HG02798 (cell line): ENCODE results near the gene TSPAN31.
A peak's percentile ranks its signal among the peaks of the same experiment; 100 is the strongest.

Experiments used
- ATAC-seq: cut with Tn5 transposase; IDR thresholded peaks from one replicate; pipeline ENCODE4 v1.9.1; 2021; ENCODE audit warnings: mild to moderate bottlenecking; ENCODE audit not compliant: unreplicated experiment, poor library complexity

The TSPAN31 gene

DNA sequence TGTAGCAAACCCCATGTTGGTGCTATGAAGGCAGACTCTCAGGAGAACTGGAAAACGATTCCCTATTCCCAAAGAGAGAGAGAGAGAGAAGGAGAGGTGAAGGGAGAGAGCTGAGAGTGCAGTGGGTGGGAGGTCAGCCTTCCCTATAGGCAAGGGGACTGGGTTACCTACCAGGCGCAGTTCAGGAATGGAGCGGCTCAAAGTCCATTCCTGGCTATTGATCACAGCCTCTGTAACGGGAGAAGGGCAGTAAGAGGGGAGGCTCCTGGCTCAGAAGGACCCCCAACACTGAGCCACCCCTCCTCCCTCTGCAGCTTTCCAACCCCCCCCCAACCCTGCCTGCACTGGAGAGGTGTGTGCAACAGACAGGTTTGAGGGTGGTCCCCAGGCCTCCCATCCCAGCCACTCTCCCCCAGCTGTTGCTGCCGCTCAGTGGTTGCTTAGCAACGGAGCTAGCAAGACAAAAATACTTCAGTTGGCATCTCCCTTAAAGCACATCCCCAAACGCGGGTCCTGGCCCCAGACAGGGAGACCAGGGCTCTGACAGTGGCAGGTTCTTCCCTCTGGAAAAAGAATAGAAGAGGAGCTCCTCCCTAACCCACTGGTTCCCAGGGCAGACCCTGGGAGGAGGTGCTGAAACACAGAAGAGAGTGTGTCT lies 9.5 kb upstream of the TSPAN31 start:
- no peak for ATAC-seq

DNA sequence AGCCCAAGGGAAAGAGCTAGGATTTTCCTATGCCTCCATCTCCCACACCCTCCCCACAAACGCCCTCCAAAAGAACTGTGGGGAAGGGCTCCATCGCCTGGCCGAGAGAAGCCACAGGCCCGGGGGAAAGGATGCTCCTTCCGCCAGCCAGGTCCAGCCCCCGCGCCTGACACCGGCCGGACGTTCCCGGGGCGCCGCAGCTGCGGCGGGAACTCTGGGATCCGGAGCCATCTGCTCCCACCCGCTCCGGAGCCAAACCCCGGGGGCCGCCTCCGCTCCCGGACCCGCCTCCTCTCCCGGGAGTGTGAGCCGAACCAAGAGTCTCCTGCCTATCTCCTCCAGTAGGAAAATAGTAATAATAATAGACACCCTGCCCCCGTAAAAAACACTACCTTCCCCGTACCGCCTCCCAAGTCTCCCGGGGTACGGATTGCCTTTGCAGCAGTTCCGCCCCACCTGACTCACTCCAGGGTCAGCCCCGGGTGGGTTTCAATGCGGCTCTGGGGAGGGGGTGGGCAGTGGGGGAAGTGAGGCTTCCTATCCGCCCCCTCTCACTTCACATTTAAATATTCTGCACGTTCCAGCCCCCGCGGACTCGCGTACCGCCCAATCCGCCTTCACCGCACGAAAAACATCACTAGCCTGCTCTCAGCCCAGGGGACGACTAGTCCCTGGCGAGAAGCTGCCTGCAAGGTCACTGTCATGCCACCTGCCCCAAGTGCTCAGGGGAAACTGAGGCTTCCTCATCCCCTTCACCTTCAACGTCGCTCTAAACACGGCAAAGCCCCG lies 8.7 kb upstream of the TSPAN31 start:
- no peak for ATAC-seq

DNA sequence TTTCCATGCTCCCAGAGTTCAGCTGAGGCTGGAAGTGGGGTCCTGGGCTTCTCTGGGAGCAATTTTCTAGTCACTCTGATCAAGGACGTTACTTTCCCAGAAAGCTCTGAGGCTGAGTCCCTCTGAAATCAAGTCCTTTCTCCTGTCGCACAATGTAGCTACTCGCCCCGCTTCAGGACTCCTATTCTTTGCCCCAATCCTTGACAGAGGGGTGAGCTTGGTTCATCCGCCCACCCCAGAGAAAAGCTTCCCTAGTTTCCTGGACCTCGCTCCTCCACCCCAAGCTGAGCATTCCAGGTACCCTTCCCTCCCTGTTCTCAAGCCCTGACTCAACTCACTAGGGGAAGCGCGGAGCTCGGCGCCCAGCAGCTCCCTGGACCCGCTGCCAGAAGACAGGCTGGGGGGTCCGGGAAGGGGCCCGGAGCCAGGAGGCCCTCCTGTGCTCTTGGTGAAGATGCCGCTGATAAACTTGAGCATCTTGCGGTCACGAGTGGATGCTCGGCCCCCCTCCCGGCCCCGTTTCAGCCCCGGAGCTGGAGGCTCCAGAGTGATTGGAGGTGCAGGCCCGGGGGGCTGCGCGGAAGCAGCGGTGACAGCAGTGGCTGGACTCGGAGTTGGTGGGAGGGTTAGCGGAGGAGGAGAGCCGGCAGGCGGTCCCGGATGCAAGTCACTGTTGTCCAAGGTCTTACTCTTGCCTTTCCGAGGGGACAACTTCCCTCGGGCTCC lies 7.9 kb upstream of the TSPAN31 start:
- ATAC-seq: no peak

DNA sequence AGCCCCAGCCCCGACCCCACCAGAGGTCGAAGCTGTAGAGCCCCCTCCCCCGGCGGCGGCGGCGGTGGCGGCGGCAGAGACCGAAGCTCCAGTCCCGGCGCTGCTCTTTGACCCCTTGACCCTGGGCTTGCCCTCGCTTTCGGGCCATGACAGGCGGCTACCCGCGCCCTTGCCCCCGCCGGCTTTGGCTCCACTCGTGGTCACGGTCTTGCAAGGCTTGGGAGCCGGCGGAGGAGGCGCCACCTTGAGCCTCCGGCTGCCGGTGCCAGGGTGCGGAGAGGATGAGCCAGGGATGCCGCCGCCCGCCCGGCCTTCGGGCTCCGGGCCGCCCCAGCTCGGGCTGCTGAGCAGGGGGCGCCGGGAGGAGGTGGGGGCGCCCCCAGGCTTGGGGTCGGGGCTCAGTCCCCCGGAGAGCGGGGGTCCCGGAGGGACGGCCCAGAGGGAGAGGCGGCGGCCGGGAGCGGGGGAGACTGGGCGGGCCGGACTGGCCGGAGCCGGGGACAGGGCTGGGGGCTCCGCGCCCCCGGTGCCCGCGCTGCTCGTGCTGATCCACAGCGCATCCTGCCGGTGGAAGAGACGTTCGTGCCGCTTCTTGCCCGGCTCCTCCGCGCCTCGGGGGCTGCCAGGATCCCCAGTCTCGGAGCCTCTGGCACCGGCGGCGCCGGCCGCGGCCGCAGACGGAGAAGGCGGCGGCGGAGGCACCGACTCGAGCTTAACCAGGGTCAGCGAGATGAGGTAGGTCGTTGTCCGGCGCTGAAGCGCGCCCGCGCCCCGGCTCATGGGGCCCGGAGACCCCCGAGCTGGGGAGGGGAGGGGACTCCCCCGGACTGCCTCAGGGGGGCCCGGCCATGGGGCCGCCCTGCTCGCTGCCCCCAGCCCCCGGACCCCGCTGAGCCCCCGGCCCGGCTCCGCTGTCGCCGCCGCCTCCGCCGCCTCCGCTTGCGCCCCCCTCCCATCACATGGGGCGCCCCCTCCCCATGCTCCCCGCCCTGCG lies 7.1 kb upstream of the TSPAN31 start:
- ATAC-seq: no peak

DNA sequence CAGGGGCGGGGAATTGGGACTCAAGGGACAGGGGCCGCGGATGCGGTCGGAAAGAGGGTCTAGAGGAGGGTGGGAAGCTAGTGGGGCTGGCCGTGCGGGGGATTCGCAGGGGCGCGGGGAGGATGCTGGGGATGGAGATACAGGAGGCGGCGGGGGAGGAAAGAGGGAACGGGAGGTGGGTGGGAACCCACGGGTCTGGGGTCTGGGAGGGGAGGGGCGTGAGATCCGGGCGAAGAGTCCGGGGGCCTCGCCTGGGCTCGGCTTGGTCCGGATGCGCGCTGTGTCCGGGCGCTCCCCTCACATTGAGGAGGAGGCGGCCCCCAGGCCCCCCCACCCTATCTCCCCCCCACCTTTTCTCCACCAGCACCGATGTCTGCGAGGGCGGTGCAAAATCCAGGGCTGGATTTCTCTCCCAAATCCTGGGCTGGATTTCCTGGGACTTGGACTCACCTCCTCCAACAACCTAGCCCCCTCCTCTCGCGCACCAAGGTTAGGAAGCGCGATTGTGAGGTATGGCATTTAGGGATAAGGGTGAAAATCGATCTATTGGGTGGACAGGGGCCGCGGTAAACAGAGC lies 6.1 kb upstream of the TSPAN31 start, which contains the start of gene AGAP2:
AGAP2 (minus strand) TSS at position 82 of the 577 bp plus-strand sequence. CDS start 496 bp downstream, outside the sequence.
- ATAC-seq: no peak

DNA sequence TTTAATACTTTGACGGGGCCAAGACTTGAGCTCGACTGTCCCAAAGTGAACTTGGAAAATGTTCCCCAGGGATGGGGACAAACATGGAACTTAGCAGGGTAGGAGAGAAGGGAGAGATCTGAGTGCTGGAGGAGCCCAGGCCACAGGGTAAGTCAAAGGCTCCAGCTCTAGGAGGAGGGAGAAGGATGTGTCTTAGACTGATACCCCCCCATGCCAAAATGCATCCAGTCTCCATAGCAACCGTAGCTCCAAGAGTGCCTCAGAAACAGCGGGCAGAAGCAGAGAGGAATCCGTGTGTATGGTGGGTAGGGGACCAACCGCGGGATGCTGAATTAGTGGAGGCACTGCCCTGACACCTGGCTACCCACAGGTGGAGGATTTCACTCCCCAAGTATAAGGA lies 5.5 kb upstream of the TSPAN31 start:
- no peak for ATAC-seq

DNA sequence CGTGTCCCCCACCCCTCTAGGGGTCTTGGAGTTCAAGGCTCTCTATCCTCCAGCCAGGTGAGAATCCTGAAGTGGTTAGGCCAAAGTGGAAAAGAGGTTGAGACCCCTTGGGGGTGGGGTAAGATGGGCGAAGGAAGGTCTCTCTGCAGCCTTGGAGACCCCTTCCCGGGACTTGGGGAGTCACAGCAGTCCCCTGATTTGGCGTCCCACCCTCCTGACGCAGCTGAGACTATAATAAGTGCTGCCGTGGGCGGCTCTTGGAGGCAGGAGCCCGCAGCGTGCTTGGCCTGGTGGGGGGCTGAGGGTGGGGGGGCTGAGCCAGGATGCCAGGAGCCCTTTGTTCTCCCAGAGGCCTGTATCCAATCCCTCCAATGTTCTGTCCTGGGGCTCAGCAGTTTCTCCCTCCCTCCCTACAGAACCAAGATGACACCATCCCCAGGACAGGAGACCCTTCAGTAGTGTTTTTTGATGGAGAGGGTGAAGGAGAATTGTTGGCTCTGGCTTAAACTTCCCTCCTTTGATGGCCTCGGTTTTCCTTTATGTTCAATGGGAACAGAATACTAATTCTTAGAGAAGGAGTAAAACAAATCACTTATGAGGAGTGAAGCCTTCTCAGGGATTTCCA lies 4.8 kb upstream of the TSPAN31 start:
- no peak for ATAC-seq

DNA sequence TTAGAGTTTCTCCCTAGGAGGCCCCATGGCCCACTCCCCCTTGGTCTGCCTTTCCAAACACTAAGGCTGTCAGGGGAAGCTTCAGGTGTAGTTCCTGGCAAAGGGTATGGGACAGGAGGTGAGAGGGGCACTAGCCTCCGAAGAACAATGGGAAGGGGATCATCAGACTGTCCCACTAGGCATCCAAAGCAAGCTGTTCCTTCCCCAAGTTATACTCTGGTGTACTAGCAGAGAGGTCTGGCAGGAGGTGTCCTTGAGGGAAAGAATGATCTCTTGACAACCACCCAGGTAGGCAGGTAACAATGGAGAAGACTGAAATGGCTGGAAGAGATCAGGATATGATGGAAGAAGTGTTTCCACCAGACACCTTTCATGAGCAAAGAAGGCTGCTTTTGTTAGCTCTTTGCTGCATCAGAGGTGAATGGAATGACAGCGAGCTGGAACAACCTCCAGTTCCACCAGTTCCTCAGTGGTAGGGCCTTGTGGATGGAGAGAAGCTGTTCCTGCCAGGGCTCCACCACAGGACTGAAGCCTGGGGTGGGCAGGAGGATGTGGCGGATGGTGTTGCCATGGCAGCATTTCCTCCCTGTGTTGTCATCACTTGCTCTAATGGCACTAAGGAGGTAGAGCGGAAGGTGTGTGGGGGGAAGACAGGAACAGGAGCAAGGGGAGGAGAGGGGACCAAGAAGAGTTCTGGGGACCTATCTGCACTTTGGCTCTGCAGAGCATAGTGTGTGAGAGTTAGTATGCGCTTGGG lies 4.0 kb upstream of the TSPAN31 start:
- peak; percentile 39 for ATAC-seq

DNA sequence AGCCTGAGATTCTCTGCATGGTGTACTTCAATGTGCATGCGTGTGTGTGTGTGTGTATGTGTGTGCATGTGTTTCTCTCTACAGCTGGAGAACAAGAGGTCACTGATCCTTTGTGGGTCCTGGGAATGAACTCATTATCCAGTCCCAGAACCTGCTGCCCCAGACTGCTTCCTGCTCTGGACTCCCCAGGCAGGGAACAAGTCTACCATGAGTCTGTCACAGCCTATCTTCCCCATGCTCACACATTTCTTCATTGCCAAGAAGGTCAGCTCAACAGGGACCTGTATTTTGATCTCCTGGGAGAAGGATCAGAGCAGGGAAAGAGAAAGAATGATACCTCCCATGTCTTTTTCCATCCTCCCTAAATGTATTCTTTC lies 3.4 kb upstream of the TSPAN31 start:
- no peak for ATAC-seq

DNA sequence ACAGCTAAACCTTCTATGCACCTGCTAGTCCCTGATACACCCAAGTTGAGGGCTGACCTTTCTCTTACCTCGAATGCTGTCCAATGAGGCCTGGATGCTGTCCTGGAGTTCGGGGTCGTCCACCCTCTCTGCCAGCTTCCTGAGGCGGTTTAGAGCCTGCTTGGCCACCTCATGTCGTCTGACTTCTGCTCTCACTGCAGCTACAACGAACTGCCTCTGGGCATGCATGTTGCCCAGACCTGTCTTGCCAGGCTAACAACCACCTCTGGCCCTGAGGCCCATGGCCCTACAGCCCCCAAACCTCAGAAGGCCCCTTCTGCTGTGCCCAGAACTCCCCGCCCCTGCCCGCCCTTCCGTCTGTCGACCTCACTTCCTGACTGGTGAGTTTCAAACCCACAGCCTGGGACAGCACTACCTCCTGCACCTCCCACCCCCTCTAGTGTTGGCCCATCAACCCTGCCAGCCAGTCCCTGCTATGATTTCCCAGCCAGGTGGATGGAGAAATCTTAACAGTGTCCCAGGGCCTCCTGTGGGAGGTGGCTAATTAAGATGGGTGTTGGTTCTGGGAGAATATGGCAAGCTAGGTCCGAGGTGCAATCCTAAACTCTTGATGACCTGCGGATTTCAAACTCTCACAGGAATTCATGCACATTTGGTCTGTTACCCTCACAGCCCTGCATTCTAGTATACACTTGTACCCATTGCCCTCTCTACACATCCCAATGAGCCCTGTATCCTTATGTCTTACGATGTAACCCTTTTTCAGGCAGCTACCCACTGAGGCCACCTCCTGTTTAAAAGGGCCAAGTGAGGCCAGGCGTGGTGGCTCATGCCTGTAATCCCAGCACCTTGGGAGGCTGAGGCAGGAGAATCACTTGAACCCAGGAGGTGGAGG lies 2.7 kb upstream of the TSPAN31 start:
- ATAC-seq: peak; percentile 61

DNA sequence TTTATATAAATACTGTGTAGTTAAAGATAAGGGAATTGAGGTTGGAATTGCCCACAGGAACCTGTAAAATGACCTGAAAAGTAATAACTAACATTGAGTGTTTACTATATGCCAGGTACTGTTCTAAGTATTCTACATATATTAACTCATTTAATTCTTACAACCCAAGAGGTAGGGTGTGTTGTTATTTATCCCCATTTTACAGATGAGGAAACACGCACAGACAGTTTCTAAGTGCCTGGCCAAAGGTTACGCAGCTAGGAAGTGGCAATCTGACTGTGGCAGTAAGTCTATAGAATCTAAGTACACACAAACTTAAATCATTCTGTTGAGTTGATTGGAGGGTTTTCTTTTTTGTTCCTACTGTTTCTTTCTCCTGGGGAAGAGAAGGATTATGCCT lies 1.1 kb upstream of the TSPAN31 start:
- ATAC-seq: no peak

DNA sequence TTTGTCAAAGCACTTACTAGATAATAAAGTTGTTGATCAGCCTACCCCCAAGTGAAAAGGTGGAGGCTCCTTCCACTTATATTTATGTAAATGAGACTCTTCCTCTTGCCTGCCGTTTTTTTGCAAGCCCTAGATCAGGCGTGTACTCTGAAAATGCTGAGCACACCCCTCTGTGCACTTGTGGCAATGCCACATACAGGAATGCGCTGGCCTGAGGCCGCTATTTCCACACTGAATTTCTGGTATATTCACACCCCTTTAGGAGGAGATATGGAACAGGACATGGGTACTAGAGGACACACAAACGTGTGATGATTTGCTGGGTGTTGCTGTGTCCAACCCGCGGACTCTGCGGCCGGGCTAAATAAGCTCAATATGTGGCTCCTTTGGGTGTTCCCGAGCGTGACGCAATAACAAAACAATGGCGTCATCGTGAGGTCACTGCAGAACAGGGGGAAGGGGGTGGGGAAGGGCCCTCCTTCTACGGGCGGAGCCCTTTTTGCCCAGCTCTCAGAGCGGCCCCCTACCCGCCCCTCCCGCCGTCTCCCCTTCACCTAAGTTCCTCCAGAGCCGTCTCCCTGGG lies 554 bp upstream of the TSPAN31 start:
- peak; percentile 33 for ATAC-seq

DNA sequence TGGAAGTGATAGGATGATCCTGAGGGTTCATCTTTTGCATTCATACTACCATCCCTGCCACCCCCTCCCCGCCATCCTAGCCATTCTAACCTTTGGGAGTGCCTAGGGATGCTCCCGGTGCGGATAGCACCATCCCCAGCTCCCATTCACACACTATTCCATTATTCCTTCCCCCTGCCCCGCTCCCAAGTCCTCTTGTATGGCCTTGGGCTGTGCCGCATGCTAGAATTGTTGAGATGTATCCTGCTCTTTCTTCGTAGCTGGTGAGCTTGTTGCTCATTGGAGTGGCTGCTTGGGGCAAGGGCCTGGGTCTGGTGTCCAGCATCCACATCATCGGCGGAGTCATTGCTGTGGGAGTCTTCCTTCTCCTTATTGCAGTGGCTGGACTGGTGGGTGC lies 644 bp downstream of the TSPAN31 start:
- no peak for ATAC-seq

DNA sequence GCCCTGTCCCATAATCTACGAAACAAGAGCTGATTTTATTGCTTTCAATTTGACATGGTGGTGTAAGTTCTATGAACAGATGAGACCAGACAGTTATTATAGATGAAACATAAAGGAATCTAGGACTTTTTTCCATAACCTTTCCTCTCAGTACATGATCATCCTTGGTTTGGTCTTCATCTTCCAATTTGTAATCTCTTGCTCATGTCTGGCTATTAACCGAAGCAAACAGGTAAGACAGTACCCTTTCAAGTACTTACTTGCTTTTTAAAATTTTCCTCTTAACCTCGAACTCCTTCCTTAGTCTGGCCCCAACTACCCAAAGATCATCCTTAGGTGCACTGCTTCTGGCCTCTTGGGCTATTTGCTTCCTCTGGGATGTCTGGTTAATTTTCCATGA lies 1.2 kb downstream of the TSPAN31 start:
- ATAC-seq: no peak

DNA sequence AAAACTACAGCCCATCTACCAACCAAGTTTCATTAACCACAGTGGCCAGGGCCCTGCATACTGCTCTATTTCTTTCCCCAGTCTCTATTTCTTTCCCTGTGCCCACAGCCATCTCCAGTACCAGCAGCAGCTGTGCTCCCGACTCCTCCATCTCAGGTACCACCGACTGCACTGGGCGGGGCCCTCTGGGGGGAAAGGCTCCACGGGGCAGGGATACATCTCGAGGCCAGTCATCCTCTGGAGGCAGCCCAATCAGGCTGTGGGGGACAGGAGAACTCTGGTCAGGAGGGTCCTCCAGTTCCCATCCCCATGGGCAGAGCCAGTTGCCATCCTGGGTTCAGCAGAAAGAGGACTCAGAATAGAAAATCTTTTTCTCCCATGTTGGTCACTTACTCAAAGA lies 4.2 kb downstream of the TSPAN31 start:
- no peak for ATAC-seq

DNA sequence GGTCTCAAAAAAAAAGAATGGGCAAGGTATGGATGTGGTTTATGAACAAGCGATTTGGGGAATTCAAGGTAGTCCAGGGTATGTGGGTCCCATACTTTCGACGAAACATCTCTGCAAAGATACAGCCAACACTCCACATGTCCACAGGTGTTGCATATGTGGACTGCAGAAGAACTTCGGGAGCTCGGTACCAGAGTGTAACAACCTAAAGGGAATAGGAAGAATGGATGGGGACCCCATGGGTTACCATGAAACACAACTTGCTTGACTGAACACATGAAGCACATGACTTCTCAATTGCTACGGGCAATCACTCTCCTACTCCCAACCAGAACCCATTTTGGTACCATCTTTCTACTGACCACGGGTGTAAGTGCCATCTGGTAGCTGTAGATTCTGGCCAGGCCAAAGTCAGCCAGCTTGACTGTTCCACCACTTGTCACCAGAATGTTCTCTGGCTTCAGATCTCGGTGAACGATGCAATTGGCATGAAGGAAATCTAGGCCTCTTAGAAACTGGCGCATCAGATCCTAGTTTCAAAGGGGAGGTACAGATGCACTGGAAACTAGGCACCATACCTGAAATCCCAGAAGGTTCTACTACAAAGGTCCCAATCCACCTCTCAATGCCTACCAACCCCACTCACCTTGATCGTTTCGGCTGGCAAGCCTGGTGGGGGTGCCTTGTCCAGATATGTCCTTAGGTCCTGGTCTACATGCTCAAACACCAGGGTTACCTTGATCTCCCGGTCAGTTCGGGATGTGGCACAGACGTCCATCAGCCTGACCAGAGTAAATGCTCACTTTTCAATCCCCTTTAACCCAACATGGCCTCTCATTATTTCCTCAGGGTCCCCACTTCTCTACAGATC lies 6.0 kb downstream of the TSPAN31 start:
- ATAC-seq: no peak
